Endodermal cell (in vitro differentiated cells): ENCODE data around the gene ANKRD12. TPM values are rescaled to one million over a fixed set of nuclear protein-coding genes. Genes with fewer than 3 reads are reported as not detected.

Source experiments
- DNase-seq: peaks from one replicate; pipeline ENCODE4 v3.0.0-alpha.2; 2017
- H3K27ac ChIP-seq: 2 replicates; pipeline ENCODE4 v1.5.1; 2013; ENCODE audit warnings: mild to moderate bottlenecking, low read depth, low read length, moderate library complexity
- H3K27me3 ChIP-seq: 2 replicates; pipeline ENCODE4 v1.6.1; 2013; ENCODE audit warnings: mild to moderate bottlenecking, low read length, moderate library complexity; ENCODE audit not compliant: insufficient read depth, control insufficient read depth, poor library complexity, severe bottlenecking
- H3K36me3 ChIP-seq: 2 replicates; pipeline ENCODE4 v1.7.0; 2013; ENCODE audit warnings: mild to moderate bottlenecking, low read length, moderate library complexity; ENCODE audit not compliant: control insufficient read depth, insufficient read depth
- H3K4me1 ChIP-seq: one replicate; pipeline ENCODE4 v1.7.0; 2013; ENCODE audit warnings: low read length; ENCODE audit not compliant: control insufficient read depth, insufficient read depth
- H3K4me3 ChIP-seq: 2 replicates; pipeline ENCODE4 v1.5.1; 2013; ENCODE audit warnings: mild to moderate bottlenecking, low read length, moderate library complexity
- H3K9ac ChIP-seq: 2 replicates; pipeline ENCODE4 v1.6.1; 2013; ENCODE audit warnings: mild to moderate bottlenecking, low read length, moderate library complexity; ENCODE audit not compliant: poor library complexity, severe bottlenecking; ENCODE audit errors: extremely low read depth
- H3K9me3 ChIP-seq: 2 replicates; pipeline ENCODE4 v1.6.1; 2013; ENCODE audit warnings: mild to moderate bottlenecking, low read length, moderate library complexity; ENCODE audit not compliant: control insufficient read depth
- H3K27ac Mint-ChIP-seq: 2 replicates; pipeline ENCODE4 v1.8.0; 2020; ENCODE audit warnings: mixed read lengths
- H3K27me3 Mint-ChIP-seq: 2 replicates; pipeline ENCODE4 v1.8.0; 2021; ENCODE audit warnings: mild to moderate bottlenecking, mixed read lengths; ENCODE audit not compliant: insufficient read depth
- H3K36me3 Mint-ChIP-seq: 2 replicates; pipeline ENCODE4 v1.8.0; 2020; ENCODE audit warnings: low read depth, mixed read lengths
- H3K4me1 Mint-ChIP-seq: 2 replicates; pipeline ENCODE4 v1.8.0; 2020; ENCODE audit warnings: mixed read lengths
- H3K4me3 Mint-ChIP-seq: 2 replicates; pipeline ENCODE4 v1.8.0; 2020; ENCODE audit warnings: mild to moderate bottlenecking, moderate library complexity, mixed read lengths
- H3K9me3 Mint-ChIP-seq: 2 replicates; pipeline ENCODE4 v1.8.0; 2020; ENCODE audit warnings: mild to moderate bottlenecking, mixed read lengths
- CTCF ChIP-seq: fragments of 200-600 bp; sonication (generic); conservative IDR thresholded peaks from 2 replicates; pipeline ENCODE4 v1.5.0; 2021; ENCODE audit warnings: antibody characterized with exemption, mild to moderate bottlenecking
- WGBS, 2 experiments: methylation state at CpG; one replicate each; pipeline versions ENCODE4 v1.1.5 to v1.1.7; 2013; ENCODE audit warnings: missing lambda C conversion rate in 2 of 2, mixed read lengths in 1 of 2; ENCODE audit not compliant: insufficient coverage in 1 of 2, insufficient read length in 1 of 2; 5-methylcytosine and 5-hydroxymethylcytosine counted together
- total RNA-seq, 2 donors: library from RNA; stranded (reverse); fragmentation: NEBNext Ultra II Directional in 1 of 2; extraction: Animal tissue kit (Norgen Biotek cat#: 25700) in 1 of 2; gene quantifications; 2 replicates in 1 of 2; 3 replicates in 1 of 2; pipeline ENCODE4 v1.2.1, GENCODE V29; 2021

Gene ANKRD12
- total RNA-seq, 2 donors from 2014 or later: 36.0 to 41.6 TPM

GRCh38 chr18:9217743-9218451, 81.3 kb downstream of the ANKRD12 start:
- Histone ChIP-seq H3K36me3 (peaks cover 62% of the 10 kb centered on the region), H3K9ac (no peak overlapping the region), H3K9me3 (no peaks in the 10 kb centered on the region), H3K27ac (no peak overlapping the region), H3K27me3 (no peaks in the 10 kb centered on the region), H3K4me3 (no peak overlapping the region), H3K4me1 (no peaks in the 10 kb centered on the region)
- Mint-ChIP-seq H3K9me3 (no peaks in the 10 kb centered on the region), H3K4me3 (no peak overlapping the region), H3K4me1 (no peaks in the 10 kb centered on the region), H3K36me3 (peaks cover 27% of the 10 kb centered on the region), H3K27ac (no peak overlapping the region), H3K27me3 (no peaks in the 10 kb centered on the region)
- no peak for DNase-seq
- WGBS, 2 experiments: 92 to 100% methylated on average over 1 to 3 of the region's 3 CpGs
- no peak for TF ChIP-seq CTCF

GRCh38 chr18:9221040-9221439, 84.5 kb downstream of the ANKRD12 start:
- H3K9me3 Mint-ChIP-seq: no peaks in the 10 kb centered on the region
- WGBS, 2 experiments: 91 to 94% methylated on average over 2 to 3 of the region's 3 CpGs

GRCh38 chr18:9221661-9222060, 85.1 kb downstream of the ANKRD12 start:
- Histone ChIP-seq H3K36me3 (peaks cover 64% of the 10 kb centered on the region), H3K27ac (no peak overlapping the region), H3K27me3 (no peaks in the 10 kb centered on the region), H3K9ac (no peak overlapping the region), H3K4me3 (no peak overlapping the region), H3K4me1 (no peaks in the 10 kb centered on the region), H3K9me3 (no peaks in the 10 kb centered on the region)
- Mint-ChIP-seq H3K4me1 (no peaks in the 10 kb centered on the region), H3K27me3 (no peaks in the 10 kb centered on the region), H3K36me3 (peaks cover 22% of the 10 kb centered on the region), H3K9me3 (no peaks in the 10 kb centered on the region), H3K27ac (no peak overlapping the region), H3K4me3 (no peak overlapping the region)
- no peak for DNase-seq
- 94 to 98% methylated on average over 4 to 5 of the region's 5 CpGs for WGBS, 2 experiments
- no peak for TF ChIP-seq CTCF

More at GRCh38 chr18:9221040-9221439, 84.5 kb downstream of the ANKRD12 start:
- DNase-seq: no peak
- H3K4me1 ChIP-seq: no peaks in the 10 kb centered on the region
- no peaks in the 10 kb centered on the region for H3K9me3 ChIP-seq
- Mint-ChIP-seq H3K4me1 (no peaks in the 10 kb centered on the region), H3K4me3 (no peak overlapping the region), H3K27ac (no peak overlapping the region), H3K36me3 (peaks cover 22% of the 10 kb centered on the region), H3K27me3 (no peaks in the 10 kb centered on the region)
- H3K4me3 ChIP-seq: no peak overlapping the region
- no peak for TF ChIP-seq CTCF
- H3K9ac ChIP-seq: no peak overlapping the region
- H3K36me3 ChIP-seq: peaks cover 63% of the 10 kb centered on the region
- H3K27ac ChIP-seq: no peak overlapping the region
- no peaks in the 10 kb centered on the region for H3K27me3 ChIP-seq
